HG02884 (cell line): Measurements from ENCODE around the gene TEAD1.

ENCODE experiments used
- ATAC-seq: cut with Tn5 transposase; IDR thresholded peaks from one replicate; pipeline ENCODE4 v1.9.1; 2021; ENCODE audit warnings: mild to moderate bottlenecking, moderate library complexity; ENCODE audit not compliant: unreplicated experiment

TEAD1 gene

DNA sequence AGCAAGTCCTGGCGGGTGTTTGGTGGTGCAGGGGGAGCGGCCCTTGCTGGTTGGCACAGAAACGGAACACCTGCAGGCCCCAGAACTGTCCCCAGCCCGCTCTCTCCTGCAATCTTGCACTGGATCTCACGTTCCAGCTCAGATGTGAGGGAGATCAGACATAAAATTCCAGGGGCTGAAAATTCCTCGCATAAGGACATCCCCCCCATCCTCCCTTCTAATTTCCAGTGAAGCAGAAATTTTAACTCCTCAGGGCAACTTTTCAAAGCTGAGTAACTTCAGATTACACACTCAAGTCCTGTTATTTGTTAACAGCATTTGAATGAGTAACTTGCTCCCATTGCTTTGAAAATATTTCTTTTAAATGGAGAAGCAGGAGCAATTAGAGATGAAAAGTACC is 294.6 kb downstream of the TEAD1 start:
- no peak for ATAC-seq

DNA sequence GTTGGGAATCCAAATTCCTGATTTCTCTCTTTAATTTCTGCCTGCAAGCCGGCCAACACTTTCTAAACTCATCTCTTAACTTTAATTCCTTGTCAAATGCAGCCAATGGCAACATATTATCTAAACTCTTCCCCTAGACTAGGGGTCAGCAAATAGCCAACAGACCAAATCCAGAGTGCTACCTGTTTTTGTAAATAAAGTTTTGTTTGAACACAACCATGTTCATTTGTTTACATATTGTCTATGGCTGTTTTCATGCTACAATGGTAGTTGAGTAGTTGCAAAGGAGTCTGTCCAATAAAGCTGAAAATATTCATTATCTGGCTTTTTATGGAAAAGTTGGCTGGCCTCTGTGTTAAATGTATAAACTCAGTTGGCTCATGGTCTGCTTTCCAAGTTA is 297.7 kb downstream of the TEAD1 start:
- no peak for ATAC-seq

- ATAC-seq: no peak
Measured at GRCh38 chr11:12973528-12974181, 299.4 kb downstream of the TEAD1 start.

DNA sequence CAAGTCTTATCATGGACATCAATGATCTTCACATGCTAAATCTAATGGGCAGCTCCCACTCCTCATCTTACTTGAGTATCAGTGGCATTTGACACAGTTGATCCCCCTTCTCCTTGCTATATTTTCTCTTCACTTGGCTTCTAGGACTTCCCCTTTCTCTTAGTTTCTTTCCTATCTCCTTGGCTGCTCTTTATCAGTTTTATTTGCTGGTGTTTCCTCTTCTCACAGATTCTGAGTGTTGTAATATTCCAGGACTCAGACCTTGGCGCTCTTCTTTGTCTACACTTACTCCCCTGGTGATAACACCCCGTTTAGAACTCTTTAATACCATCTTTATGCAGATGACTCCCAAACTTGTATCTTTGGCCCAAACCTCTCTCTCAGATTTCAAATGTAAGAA is 301.0 kb downstream of the TEAD1 start:
- no peak for ATAC-seq

- no peak for ATAC-seq
Measured at GRCh38 chr11:12979928-12980689, 305.9 kb downstream of the TEAD1 start.

DNA sequence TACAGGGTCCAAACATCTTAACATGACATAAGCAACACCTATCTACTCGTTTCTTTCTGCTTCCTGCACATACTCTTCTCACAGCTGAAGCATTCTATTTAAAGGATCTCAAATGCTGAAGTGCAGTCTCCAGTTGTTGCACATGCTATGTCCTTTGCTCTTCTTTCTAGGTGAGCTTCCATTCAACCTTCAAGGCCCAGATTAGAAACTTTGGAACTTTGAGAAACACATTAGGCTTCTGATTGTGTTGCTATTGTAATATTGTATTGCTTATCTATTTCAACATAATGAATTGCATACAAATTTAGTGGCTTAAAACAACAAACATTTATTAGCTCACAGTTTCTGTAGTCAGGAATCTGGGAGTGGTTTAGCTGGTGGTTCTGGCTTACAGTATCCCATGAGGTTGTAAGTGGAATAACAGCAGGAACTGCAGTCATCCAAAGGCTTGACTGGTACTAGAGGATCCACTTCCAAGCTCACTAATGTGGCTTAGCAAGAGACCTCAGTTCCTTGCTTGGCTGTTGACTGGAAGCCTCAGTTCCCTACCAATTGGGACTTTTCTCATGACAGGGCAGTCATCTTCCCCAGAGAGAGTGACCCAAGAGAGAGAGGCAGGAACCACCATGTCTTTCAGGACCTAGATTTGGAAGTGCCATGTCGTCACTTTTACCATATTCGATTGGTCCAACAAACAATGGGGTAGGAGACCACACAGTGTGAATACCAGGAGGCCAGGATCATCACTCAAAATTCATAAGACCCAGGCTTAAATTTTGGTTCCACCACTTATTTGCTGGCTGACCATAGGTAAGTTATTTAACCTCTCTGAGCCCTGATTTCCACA is 307.7 kb downstream of the TEAD1 start:
- ATAC-seq: no peak

GRCh38 chr11:12983336-12983735 is 309.1 kb downstream of the TEAD1 start:
- ATAC-seq: no peak

DNA sequence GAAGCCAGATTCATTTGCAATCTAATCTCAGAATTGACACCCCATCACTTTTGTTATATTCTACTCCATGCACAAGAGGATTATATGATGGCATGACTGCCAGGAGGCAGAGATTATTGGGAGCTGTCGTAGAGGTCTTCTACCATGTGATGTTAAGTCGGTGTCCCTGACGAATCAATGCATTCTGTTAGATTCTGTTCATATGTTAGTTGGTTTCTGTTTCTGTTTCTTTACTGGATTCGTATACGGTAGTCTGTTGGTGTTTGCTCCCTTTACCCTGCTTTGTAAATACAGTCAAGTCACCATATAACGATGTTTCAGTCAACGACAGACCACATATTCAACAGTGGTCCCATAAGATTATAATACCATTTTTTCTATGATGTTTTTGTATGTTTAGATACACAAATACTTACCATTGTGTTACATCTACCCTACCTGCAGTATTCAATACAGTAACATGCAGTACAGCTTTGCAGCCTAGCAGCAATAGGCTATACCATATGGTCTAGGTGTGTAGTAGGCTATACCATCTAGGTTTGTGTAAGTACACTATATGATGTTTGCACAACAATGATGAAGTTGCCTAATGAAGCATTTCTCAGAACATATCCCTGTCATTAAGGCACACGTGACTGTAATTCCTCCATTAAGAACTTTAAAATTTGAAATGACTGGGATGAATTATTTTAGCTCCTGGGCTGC is 312.1 kb downstream of the TEAD1 start:
- ATAC-seq: no peak

- no peak for ATAC-seq
Measured at GRCh38 chr11:12989428-12990161, 315.4 kb downstream of the TEAD1 start.

DNA sequence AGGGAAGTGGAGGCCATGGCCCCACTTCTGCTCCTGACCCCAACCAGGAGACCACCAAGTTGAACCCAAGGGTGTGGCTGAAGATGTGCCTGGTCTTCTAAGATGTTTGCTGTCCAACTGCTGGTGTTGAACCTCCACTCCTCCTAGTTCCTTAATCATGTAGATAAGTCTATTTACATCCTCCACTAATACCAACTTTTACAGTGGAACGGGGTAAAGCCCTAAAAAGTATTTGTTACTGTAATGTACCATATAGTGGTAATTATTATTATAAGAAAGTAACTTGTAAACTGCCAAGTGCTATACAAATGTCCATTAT is 315.9 kb downstream of the TEAD1 start:
- ATAC-seq: no peak

- ATAC-seq: no peak
Measured at GRCh38 chr11:12991426-12991825, 317.2 kb downstream of the TEAD1 start.

DNA sequence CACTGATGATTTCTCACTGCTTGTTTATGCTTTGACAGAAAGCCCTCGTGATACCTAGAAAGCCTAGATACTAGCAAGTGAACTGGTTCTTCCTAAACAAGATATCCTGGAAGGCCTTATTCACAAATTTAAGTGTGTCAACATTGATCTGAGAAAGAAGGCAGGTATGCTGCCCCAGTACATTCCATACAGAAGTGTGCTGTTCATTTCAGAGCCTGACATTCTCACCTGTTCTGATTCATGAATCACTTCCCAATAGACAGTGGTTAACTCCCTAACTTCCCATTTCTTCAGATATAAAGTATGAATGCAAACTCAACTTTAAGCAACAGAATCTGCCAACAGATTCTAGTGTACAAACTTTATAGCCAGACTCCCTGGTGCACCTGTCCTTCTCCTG is 319.4 kb downstream of the TEAD1 start:
- no peak for ATAC-seq
